ENCODE data around the gene DSTYK. TPM values are rescaled to one million over a fixed set of nuclear protein-coding genes. Genes with fewer than 3 reads are reported as not detected.

DSTYK gene
- polyA plus RNA-seq, 1 donor from 2014 or later, result 6.1 TPM

DNA sequence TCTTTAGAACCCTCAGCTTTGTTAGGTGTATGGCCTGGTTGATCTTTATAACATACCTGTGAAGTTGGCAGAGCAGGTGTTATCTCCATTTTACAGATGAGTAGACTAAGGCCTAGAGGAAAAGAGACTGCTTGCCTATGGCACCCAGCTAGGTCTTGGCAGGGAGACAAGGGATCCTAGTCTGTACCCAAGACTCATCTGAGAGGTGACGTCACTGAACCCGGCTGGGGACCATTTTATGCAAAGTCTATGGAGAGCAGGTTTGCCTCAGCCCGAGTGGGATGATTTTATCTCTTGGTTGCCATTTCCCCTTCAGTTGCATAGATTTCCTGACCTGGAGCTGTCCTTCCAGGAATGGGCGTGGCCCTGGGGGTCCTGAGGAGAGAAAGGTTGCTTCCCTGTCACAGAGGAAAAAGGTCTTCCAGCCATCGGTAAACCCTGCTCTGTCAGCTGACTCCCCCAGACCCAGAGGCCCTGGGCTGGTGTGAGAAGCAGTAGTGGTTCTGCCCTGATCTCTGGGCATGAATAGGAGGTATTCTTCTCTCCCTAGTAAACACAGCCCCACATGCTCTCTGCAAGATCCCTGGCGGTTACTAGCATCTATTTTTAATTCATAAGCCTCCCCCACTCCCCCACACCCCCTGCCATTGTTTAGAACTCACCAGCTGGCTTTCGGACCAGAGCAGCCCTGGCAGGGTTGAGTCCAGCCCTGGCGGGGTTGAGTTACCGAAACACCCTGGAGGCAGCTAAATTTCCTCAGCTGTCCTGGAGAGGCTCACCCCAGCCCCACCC lies 35.8 kb upstream of the DSTYK start:
- Mint-ChIP-seq H3K4me3 (no peak overlapping the region), H3K4me1 (peaks cover 0 to 1% (median 0%) of the 10 kb centered on the region in 3 donors), H3K9me3 (no peaks in the 10 kb centered on the region), H3K27me3 (no peaks in the 10 kb centered on the region), H3K27ac (peak overlapping the region in 1 of 3 donors; percentile 16), H3K36me3 (peaks cover 9% of the 10 kb centered on the region)

DNA sequence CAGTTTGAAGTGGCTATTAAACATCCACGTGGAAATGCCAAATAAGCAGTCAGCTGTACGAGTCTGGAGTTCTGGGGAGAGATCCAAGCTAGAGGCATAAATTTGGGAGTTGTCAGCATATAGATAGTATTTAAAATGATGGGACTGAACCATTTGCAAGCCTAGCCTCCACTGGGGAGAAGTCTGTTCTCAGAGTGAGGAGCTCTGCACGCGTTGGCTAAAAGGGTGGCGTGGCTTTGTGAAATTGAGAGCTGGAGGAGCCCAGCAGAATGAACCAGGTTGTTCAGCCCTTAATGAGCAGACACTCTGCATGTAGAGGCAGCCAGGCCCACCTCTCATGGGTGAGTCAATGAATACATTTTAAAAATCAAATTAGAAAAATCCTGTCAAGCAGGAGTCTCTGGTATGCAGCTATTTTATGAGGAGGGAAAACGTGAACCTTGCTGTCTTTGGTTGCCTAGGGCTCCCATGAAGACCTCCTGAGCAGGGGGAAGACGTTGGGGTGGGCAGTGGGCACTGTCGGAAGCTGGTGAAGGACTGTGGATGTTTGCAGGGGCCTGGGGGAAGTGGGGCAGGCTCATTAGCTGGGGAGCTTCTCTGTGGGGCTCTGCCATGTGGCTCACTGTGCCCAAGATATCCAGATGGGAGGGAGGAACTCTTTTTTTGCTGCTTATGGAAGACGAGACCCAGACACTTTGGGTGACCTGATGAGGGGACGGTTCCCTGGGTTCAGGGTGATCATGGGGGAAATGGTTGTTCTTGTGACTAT lies 35.0 kb upstream of the DSTYK start:
- Mint-ChIP-seq H3K4me1 (peaks cover 0 to 1% (median 0%) of the 10 kb centered on the region in 3 donors), H3K4me3 (no peak overlapping the region), H3K9me3 (no peaks in the 10 kb centered on the region), H3K36me3 (peaks cover 9% of the 10 kb centered on the region), H3K27ac (peak overlapping the region in 1 of 3 donors; percentile 16), H3K27me3 (no peaks in the 10 kb centered on the region)

DNA sequence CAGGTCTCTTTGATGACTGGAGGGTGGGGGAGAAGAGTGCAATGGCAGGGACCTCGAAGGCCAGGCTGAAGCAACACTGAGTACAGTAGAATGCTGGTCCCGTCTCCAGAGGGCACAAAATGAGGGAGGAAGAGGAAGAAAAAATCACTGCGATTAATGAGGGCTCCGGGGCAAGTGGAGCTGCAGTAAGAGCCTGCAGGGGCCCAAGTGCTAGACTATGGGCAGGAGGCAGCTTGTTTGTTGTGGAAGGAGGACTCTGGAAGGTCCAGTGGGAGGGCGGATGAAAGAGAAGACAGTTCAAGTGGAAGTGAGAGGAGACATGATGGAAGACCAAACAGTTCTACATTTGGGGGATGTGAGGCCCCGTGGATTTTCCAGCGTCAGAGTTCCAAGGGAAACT lies 33.6 kb upstream of the DSTYK start:
- no peaks in the 10 kb centered on the region for H3K27me3 Mint-ChIP-seq
- H3K36me3 Mint-ChIP-seq, result peaks cover 9% of the 10 kb centered on the region
- no peaks in the 10 kb centered on the region for H3K9me3 Mint-ChIP-seq
- peaks cover 0 to 3% (median 0%) of the 10 kb centered on the region in 3 donors for H3K4me1 Mint-ChIP-seq
- H3K4me3 Mint-ChIP-seq, result no peak overlapping the region
- no peak overlapping the region for H3K27ac Mint-ChIP-seq

DNA sequence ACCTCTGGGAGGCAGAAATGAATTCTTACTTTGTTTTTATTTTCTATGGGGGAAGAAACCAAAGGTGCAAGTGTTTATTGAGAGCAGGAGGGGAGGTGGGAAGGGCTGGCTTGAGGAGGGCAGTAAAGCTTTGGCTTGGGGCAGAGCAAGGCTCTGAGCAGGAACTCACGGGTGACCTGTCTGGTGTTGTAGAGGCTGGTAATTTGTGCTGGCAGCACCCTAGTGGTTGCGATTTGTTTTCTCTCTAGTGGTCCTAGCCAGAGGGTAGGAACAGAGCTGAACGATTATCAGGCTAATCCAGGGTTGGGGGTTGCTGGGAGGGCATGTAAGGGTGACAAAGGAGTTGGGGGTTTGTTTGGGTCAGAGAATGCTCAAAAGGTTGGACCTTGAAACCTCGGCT lies 32.9 kb upstream of the DSTYK start:
- peaks cover 0 to 3% (median 1%) of the 10 kb centered on the region in 3 donors for H3K4me1 Mint-ChIP-seq
- no peaks in the 10 kb centered on the region for H3K9me3 Mint-ChIP-seq
- no peak overlapping the region for H3K4me3 Mint-ChIP-seq
- H3K27ac Mint-ChIP-seq, result no peak overlapping the region
- peaks cover 9% of the 10 kb centered on the region for H3K36me3 Mint-ChIP-seq
- H3K27me3 Mint-ChIP-seq, result no peaks in the 10 kb centered on the region

DNA sequence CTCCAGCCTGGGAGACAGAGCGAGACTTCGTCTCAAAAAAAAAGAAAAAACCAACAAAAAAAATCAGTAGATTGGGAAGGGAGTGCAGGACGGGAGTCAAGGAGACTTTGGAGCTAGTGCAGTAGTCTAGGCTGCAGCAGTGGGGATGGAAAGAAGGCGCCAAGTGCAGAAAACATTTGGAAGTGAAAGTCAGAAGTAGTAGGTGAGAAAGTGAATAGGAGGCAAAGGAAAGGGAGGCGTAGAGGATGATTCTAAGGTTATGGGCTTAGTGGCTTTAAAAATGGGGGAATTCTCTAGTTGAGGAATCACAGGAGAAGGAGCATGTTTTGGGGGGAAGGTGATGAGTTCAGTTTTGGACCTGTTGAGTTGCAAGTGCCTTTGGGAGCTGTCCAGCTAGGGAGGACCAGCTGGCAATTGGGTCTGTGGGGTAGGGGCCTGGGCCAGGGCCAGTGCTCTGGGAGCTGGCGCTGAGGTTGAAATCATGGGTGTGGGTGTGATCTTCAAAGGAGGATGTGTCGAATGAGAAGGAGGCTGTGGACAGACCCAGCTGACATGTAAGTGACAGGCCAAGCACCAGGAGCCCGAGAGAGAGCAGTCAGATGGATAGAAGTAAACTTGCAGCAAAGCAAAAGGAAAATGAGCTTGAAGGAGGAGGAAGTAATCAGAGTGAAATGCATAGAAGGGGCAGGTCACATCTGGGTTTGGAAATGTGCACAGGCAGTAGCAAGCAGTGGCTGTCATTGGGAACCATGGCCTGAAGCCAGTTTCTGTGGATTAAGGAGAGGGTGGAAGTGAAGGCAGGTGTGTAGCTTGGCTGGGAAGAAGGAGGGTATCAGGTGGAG lies 32.1 kb upstream of the DSTYK start:
- Mint-ChIP-seq H3K27ac (no peak overlapping the region), H3K36me3 (peaks cover 6% of the 10 kb centered on the region), H3K4me1 (peaks cover 0 to 5% (median 3%) of the 10 kb centered on the region in 3 donors), H3K4me3 (no peak overlapping the region), H3K9me3 (no peaks in the 10 kb centered on the region), H3K27me3 (peaks cover 3% of the 10 kb centered on the region)

DNA sequence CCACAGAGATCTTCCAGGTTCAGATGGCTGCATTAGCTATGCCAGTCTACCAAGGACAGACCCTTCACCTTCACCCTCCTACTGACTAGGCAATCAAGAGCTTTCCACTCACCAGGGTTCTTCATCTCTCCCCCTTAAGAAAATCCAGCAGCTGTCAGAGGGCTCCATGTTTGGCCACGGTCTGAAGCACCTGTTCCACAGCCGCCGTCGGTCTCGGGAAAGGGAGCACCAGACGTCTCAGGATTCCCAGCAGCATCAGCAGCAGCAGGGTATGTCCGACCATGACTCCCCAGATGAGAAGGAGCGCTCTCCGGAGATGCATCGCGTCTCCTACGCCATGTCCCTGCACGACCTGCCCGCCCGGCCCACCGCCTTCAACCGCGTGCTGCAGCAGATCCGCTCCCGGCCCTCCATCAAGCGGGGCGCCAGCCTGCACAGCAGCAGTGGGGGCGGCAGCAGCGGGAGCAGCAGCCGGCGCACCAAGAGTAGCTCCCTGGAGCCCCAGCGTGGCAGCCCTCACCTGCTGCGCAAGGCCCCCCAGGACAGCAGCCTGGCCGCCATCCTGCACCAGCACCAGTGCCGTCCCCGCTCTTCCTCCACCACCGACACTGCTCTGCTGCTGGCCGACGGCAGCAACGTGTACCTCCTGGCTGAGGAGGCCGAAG lies 30.0 kb upstream of the DSTYK start:
- no peak overlapping the region for H3K27ac Mint-ChIP-seq
- H3K9me3 Mint-ChIP-seq, result no peaks in the 10 kb centered on the region
- H3K4me3 Mint-ChIP-seq, result no peak overlapping the region
- H3K27me3 Mint-ChIP-seq, result peaks cover 8% of the 10 kb centered on the region
- peaks cover 7 to 20% (median 8%) of the 10 kb centered on the region in 3 donors for H3K4me1 Mint-ChIP-seq
- H3K36me3 Mint-ChIP-seq, result peaks cover 2% of the 10 kb centered on the region

DNA sequence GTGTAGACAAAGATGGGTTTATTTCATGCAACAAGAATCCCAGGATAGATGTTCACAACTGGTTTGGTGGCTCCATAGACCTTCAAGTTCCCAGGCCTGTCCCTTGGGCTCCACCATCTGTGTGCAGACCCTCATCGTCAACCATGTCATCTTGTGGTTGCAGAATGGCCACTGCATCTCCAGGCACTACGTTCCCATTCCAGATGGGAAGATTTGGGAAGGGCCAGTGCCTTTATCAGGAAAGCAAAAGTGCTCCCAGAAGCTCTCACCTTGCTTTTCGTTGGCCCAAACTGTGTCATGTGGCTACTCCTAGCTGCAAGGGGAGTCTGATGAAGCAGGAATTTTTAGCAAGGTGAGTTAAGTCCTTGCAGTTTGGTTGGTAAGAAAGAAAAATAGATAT lies 29.1 kb upstream of the DSTYK start:
- Mint-ChIP-seq H3K9me3 (no peaks in the 10 kb centered on the region), H3K36me3 (no peaks in the 10 kb centered on the region), H3K4me1 (peaks cover 6 to 20% (median 8%) of the 10 kb centered on the region in 3 donors), H3K27ac (no peak overlapping the region), H3K4me3 (no peak overlapping the region), H3K27me3 (peaks cover 9% of the 10 kb centered on the region)

DNA sequence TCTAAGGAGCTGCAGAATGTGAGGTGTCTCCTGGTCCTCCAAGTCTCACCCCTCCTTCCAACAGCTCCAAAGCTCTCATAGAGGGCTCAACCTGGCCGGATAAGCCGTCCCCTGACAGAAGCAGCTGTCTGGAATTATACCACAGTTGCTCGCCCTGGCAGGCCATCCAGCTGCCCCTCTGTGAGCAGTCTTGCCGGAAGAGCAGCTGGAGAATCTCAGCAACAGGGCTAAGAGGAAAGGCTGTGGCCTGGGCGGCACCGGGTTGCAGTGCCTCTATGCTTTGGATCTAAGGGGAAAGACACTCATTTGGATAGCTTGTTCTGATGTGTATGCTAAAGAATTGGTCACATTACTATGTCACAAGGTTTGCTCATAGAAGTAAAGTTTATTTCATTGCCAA lies 28.6 kb upstream of the DSTYK start:
- H3K4me1 Mint-ChIP-seq, result peaks cover 6 to 20% (median 8%) of the 10 kb centered on the region in 3 donors
- no peak overlapping the region for H3K4me3 Mint-ChIP-seq
- H3K9me3 Mint-ChIP-seq, result no peaks in the 10 kb centered on the region
- H3K27me3 Mint-ChIP-seq, result peaks cover 9% of the 10 kb centered on the region
- no peaks in the 10 kb centered on the region for H3K36me3 Mint-ChIP-seq
- H3K27ac Mint-ChIP-seq, result no peak overlapping the region

DNA sequence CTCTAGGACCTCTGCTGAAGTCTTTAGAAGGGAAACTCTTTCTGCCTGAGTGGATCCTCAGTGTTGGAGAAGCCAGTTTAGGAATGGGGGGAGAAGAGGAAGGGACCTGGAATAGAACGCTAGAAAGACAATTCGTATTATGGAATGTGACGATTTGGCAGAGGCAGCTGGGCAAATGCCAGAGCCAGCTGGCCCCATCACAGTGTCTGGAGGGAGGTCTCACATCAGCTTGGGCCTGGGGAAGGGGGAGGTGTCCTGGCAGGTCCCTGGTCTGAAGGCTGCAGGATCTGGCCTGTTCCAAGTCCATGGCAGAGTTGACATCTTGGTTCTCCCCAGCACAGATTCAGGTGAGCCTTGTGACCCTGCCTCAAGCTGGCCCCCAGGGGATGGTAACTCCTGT lies 27.6 kb upstream of the DSTYK start:
- Mint-ChIP-seq H3K27ac (no peak overlapping the region), H3K27me3 (peaks cover 9% of the 10 kb centered on the region), H3K9me3 (no peaks in the 10 kb centered on the region), H3K4me1 (peaks cover 6 to 20% (median 8%) of the 10 kb centered on the region in 3 donors), H3K4me3 (peak overlapping the region in 1 of 4 donors; percentile 20), H3K36me3 (no peaks in the 10 kb centered on the region)

DNA sequence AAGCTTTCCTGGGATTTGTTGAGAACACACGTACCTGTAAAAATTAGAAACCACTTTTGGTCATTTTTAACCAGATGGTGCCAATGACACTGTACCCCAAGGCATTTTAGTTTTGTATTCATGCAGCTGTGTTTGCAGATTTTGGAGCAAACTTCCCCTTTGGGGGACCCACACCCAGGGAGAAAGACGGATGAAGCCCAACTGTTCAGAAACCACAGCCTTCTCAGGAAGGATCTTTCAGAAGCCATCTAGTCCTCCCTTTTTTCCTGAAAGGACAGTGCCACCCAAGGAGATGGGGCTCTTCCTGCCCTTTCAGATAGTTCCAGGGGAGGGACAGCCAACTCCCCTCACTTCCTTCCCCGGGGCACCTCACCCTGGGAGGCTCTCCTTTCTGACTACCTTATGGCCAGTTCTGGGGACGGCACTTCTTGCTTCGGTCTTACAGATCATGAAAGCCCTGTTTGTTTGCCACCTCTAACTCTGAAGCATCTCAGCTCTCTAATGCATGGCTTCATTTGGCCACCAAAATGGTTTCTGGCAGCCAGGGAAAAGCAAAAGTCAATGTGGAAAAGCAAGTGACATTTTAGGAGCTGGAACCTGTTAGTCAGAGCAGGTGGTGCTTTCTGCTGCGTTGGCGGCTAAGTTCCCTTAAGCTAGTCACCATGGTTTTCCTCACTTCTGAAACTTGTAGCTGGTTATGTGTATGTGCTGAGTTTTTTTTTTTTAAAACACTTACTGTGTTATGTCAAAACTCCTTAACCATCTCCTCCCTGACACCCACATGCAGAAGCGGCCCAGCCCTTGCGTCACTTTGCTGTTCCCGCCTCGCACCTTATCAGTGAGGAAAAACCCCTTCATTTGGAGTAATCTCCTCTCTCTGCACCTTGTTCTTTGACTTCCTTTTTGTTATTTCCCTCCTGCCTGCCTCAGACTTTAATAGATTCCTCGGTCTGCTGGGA lies 26.3 kb upstream of the DSTYK start:
- Mint-ChIP-seq H3K27me3 (peaks cover 9% of the 10 kb centered on the region), H3K4me1 (peaks cover 8 to 26% (median 8%) of the 10 kb centered on the region in 3 donors), H3K4me3 (peak overlapping the region in 1 of 4 donors; percentile 67), H3K27ac (peak overlapping the region in 2 of 3 donors; percentile 35 to 45), H3K36me3 (no peaks in the 10 kb centered on the region), H3K9me3 (no peaks in the 10 kb centered on the region)

DNA sequence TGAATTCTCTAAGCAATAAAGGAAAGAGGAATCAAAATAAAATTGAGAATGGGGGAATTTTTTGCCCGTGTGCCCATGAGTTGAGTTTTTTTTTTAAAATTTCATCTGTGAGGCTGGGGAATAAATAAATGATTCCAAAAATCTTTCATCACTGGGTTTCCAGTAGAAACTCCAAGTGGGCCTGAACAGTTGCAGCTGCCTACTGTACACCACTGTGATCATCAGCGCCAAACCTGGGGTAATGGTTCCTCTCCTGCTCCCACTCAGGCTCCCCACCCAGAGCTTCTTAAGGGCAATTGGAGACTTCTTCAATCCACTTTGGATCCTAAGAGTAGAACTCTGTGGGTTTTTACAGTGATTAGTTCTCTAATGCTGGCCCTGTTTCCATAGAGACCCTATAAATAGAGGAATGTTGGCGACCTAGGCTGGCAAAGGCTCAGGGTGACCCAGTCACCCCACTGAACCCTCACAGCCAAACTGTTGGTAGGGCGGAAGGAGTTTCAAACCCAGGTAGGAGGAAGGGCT lies 25.5 kb upstream of the DSTYK start:
- no peaks in the 10 kb centered on the region for H3K9me3 Mint-ChIP-seq
- H3K27me3 Mint-ChIP-seq, result peaks cover 9% of the 10 kb centered on the region
- H3K4me1 Mint-ChIP-seq, result peaks cover 8 to 28% (median 10%) of the 10 kb centered on the region in 3 donors
- no peaks in the 10 kb centered on the region for H3K36me3 Mint-ChIP-seq
- H3K27ac Mint-ChIP-seq, result no peak overlapping the region
- peak overlapping the region in 1 of 4 donors; percentile 50 for H3K4me3 Mint-ChIP-seq

DNA sequence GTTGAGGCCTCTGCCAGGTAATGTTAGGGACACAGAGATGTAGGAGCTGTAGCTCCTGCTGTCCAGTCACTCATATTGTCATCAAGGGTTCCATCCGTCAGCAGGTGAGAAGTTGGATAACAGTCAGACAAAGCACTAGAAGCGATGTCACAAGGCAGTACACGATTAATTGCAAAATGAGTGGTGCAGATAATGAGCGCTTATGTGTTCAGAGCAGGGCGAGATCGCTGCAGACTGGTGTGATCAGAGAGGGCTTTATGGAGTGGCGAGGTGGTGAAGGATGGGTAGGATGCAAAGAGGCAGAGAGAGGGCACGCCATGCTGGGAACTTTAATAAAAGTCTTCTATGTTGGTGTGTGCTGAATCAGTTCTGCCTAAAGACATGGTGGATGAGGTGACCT lies 25.0 kb upstream of the DSTYK start:
- Mint-ChIP-seq H3K9me3 (no peaks in the 10 kb centered on the region), H3K4me3 (no peak overlapping the region), H3K4me1 (peaks cover 8 to 30% (median 12%) of the 10 kb centered on the region in 3 donors), H3K36me3 (no peaks in the 10 kb centered on the region), H3K27ac (no peak overlapping the region), H3K27me3 (peaks cover 9% of the 10 kb centered on the region)

DNA sequence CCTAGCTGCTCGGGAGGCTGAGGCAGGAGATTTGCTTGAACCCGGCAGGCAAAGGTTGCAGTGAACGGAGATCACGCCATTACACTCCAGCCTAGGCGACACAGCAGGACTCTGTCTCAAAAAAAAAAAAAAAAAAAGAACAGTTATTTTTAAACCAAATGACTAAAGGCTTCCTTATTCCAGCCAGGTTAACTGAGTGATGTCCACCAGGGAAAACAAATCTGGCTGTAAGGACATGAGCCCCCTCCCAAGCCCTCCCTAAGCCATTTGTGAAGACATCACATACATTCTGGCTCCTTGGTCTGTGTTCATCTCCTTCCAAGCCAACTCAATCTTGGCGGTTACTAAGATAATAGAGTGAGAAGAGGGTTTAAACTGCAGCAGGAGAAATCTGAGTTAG lies 24.4 kb upstream of the DSTYK start:
- H3K9me3 Mint-ChIP-seq, result no peaks in the 10 kb centered on the region
- peaks cover 7 to 30% (median 12%) of the 10 kb centered on the region in 3 donors for H3K4me1 Mint-ChIP-seq
- no peak overlapping the region for H3K27ac Mint-ChIP-seq
- H3K27me3 Mint-ChIP-seq, result peaks cover 9% of the 10 kb centered on the region
- H3K4me3 Mint-ChIP-seq, result no peak overlapping the region
- no peaks in the 10 kb centered on the region for H3K36me3 Mint-ChIP-seq
